SU-DHL-6 (cell line): ENCODE data around the gene KRTAP5-3.

ENCODE experiments used
- H2AFZ ChIP-seq: fragments of 200-600 bp; sonication (generic); 2 replicates; pipeline ENCODE4 v1.6.1; 2014; ENCODE audit warnings: low read depth, mild to moderate bottlenecking, moderate library complexity, mixed read lengths, antibody characterized with exemption, low read length; ENCODE audit not compliant: severe bottlenecking
- H3F3A ChIP-seq: fragments of 200-600 bp; shearing (Covaris generic); 2 replicates; pipeline ENCODE4 v1.6.0; 2016; ENCODE audit warnings: antibody characterized with exemption, mild to moderate bottlenecking; ENCODE audit not compliant: insufficient read depth
- H3K27ac ChIP-seq: fragments of 200-600 bp; sonication (generic); 2 replicates; pipeline ENCODE4 v1.5.1; 2016; ENCODE audit warnings: low read depth, mild to moderate bottlenecking, low read length, moderate library complexity, mixed read lengths
- H3K27me3 ChIP-seq: fragments of 200-600 bp; sonication (generic), shearing (Covaris generic); 2 replicates; pipeline ENCODE4 v1.6.0; 2014; ENCODE audit warnings: mild to moderate bottlenecking, low read length
- H3K36me3 ChIP-seq: fragments of 200-600 bp; sonication (generic); 2 replicates; pipeline ENCODE4 v1.6.1; 2014; ENCODE audit warnings: mild to moderate bottlenecking, low read length, mixed read lengths
- H3K4me2 ChIP-seq: fragments of 300-600, 200-600 bp; shearing (Covaris generic), sonication (generic); 2 replicates; pipeline ENCODE4 v1.6.0; 2014; ENCODE audit warnings: low read length, low read depth, mild to moderate bottlenecking; ENCODE audit not compliant: poor library complexity, severe bottlenecking
- H3K4me3 ChIP-seq: fragments of 200-600 bp; sonication (generic); 2 replicates; pipeline ENCODE4 v1.5.1; 2014; ENCODE audit warnings: antibody characterized with exemption, low read length, mild to moderate bottlenecking, mixed read lengths; ENCODE audit not compliant: insufficient read depth, poor library complexity, severe bottlenecking
- H3K79me2 ChIP-seq: fragments of 200-600 bp; sonication (generic); 2 replicates; pipeline ENCODE4 v1.6.1; 2014; ENCODE audit warnings: mild to moderate bottlenecking, low read length, moderate library complexity; ENCODE audit not compliant: insufficient read depth
- H3K9ac ChIP-seq: fragments of 200-600 bp; sonication (generic); 2 replicates; pipeline ENCODE4 v1.7.0; 2014; ENCODE audit warnings: mild to moderate bottlenecking, low read length
- H3K9me2 ChIP-seq: fragments of 200-600 bp; sonication (generic); replicated peaks from 2 replicates; pipeline ENCODE4 v1.6.1; 2014; ENCODE audit warnings: low read length; ENCODE audit not compliant: insufficient read depth
- H3K9me3 ChIP-seq: fragments of 200-600 bp; sonication (generic); 2 replicates; pipeline ENCODE4 v1.6.1; 2014; ENCODE audit warnings: low read length, mixed read lengths; ENCODE audit not compliant: insufficient read depth
- H4K20me1 ChIP-seq: fragments of 200-600 bp; sonication (generic); 2 replicates; pipeline ENCODE4 v1.6.1; 2014; ENCODE audit warnings: low read depth, mild to moderate bottlenecking, antibody characterized with exemption, low read length, moderate library complexity, mixed read lengths
- CTCF ChIP-seq: fragments of 200-600 bp; sonication (generic); IDR thresholded peaks from one replicate; pipeline ENCODE4 v1.5.1; 2017; ENCODE audit warnings: antibody characterized with exemption, mild to moderate bottlenecking, low read length, moderate library complexity; ENCODE audit not compliant: insufficient read depth, poor library complexity, severe bottlenecking
- EZH2phosphoT487 ChIP-seq: fragments of 200-600 bp; sonication (generic), shearing (Covaris generic); conservative IDR thresholded peaks from 2 replicates; pipeline ENCODE4 v1.6.1; 2018; ENCODE audit warnings: mild to moderate bottlenecking, antibody characterized with exemption, low read length, moderate library complexity, mixed read lengths

Gene KRTAP5-3

GRCh38 chr11:1651411-1651980 is 43.2 kb upstream of the KRTAP5-3 start:
- H3K4me2 ChIP-seq, result no peak overlapping the region
- H3K36me3 ChIP-seq, result no peaks in the 10 kb centered on the region
- H4K20me1 ChIP-seq, result no peaks in the 10 kb centered on the region
- H3K27ac ChIP-seq, result no peak overlapping the region
- H3K9me3 ChIP-seq, result no peaks in the 10 kb centered on the region
- no peaks in the 10 kb centered on the region for H3K79me2 ChIP-seq
- no peaks in the 10 kb centered on the region for H3K27me3 ChIP-seq
- TF ChIP-seq EZH2phosphoT487, result no peak
- no peak for TF ChIP-seq CTCF
- H3K9me2 ChIP-seq, result no peaks in the 10 kb centered on the region
- H3K4me3 ChIP-seq, result no peak overlapping the region
- no peaks in the 10 kb centered on the region for H3F3A ChIP-seq
- no peak overlapping the region for H3K9ac ChIP-seq
- H2AFZ ChIP-seq, result no peak overlapping the region

GRCh38 chr11:1650918-1651262 is 42.6 kb upstream of the KRTAP5-3 start:
- Histone ChIP-seq H3K27me3 (no peaks in the 10 kb centered on the region), H3K9me2 (no peaks in the 10 kb centered on the region), H3K9ac (no peak overlapping the region), H3K4me2 (no peak overlapping the region), H3K79me2 (no peaks in the 10 kb centered on the region), H2AFZ (no peak overlapping the region), H3K4me3 (no peak overlapping the region), H3K9me3 (no peaks in the 10 kb centered on the region), H3F3A (no peaks in the 10 kb centered on the region), H4K20me1 (no peaks in the 10 kb centered on the region), H3K36me3 (no peaks in the 10 kb centered on the region), H3K27ac (no peak overlapping the region)
- TF ChIP-seq CTCF (no peak), EZH2phosphoT487 (no peak)

- H3K27me3 ChIP-seq, result no peaks in the 10 kb centered on the region
These were observed 42.0 kb upstream of the KRTAP5-3 start for GRCh38 chr11:1650034-1650917.

More at GRCh38 chr11:1650034-1650917, 42.0 kb upstream of the KRTAP5-3 start:
- Histone ChIP-seq H3K9me2 (no peaks in the 10 kb centered on the region), H3K27ac (no peak overlapping the region), H2AFZ (no peak overlapping the region), H3K36me3 (no peaks in the 10 kb centered on the region), H3K9ac (no peak overlapping the region), H3K79me2 (no peaks in the 10 kb centered on the region), H3K4me2 (no peak overlapping the region), H3K9me3 (no peaks in the 10 kb centered on the region), H3K4me3 (no peak overlapping the region), H3F3A (no peaks in the 10 kb centered on the region), H4K20me1 (no peaks in the 10 kb centered on the region)
- TF ChIP-seq EZH2phosphoT487 (no peak), CTCF (no peak)
